HG03135 (cell line): ENCODE data around the gene PYCR2.
"Not testable (repeated sequence)": the region's sequence is repeated elsewhere in the genome, so short reads cannot be mapped to it uniquely, and the experiment has no call there.

Experiments
- ATAC-seq: cut with Tn5 transposase; IDR thresholded peaks from one replicate; pipeline ENCODE4 v1.9.1; 2021; ENCODE audit warnings: mild to moderate bottlenecking, moderate library complexity; ENCODE audit not compliant: unreplicated experiment

The PYCR2 gene

DNA sequence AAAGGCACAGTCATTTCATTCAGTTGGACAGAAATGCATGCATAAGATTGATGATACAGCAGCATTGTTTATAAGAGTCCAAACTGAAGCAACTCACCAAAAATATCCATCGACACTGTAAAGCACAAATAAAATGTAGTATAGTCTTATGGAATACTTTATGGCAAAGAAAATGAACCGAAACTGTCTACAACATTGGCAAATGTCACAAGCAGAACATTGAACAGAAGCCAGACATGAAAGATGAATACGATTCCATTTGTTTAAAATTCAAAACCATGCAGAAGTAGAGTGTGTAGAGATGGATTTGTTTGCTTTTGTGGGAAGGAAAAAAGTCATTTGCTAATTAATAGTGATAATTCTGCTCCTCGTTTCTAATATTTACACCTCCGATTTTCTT, 27.6 kb downstream of the PYCR2 start:
- no peak for ATAC-seq

DNA sequence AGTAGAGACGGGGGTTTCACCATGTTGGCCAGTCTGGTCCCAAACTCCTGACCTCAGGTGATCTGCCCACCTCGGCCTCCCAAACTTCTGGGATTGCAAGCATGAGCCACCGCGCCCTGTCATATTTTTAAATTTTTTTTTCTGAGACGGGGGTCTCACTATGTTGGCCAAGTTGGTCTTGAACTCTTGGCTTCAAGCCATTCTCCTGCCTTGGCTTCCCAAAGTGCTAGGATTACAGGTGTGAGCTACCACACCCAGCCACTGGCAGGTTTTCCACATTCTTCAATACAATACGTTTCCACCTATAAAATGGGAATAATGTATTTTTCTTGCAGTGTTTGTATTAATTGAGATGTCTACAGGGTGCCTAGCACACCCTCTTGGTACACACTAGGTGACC, 31.7 kb downstream of the PYCR2 start:
- no peak for ATAC-seq

DNA sequence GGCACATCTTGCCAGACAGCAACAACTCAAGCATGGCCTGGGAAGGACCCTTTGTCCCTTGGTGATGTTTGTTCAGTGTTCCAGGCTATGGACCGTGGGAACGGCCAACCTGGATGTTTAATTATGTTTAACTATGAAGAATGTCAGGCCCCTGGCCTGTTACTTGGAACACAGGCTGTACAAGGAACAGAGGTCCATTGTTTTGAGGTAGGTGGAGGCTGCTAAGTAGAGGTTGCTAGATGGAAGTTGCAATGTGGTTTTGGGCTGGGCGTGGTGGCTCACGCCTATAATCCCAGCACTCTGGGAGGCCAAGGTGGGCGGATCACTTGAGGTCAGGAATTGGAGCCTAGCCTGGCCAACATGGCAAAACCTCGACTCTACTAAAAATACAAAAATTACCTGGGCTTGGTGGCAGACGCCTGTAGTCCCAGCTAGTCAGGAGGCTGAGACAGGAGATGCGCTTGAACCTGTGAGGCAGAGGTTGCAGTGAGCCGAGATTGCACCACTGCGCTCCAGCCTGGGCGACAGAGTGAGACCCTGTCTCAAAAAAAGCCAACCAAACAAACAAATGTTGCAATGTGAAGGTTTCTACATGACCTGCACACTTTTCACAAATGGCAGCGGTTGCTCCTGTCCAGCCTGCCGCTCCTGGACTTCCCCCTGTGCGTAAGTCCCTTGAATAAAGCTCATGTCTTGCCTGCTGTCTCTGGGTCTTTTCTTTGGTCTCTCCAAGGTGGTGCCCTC, 32.6 kb downstream of the PYCR2 start:
- no peak for ATAC-seq

DNA sequence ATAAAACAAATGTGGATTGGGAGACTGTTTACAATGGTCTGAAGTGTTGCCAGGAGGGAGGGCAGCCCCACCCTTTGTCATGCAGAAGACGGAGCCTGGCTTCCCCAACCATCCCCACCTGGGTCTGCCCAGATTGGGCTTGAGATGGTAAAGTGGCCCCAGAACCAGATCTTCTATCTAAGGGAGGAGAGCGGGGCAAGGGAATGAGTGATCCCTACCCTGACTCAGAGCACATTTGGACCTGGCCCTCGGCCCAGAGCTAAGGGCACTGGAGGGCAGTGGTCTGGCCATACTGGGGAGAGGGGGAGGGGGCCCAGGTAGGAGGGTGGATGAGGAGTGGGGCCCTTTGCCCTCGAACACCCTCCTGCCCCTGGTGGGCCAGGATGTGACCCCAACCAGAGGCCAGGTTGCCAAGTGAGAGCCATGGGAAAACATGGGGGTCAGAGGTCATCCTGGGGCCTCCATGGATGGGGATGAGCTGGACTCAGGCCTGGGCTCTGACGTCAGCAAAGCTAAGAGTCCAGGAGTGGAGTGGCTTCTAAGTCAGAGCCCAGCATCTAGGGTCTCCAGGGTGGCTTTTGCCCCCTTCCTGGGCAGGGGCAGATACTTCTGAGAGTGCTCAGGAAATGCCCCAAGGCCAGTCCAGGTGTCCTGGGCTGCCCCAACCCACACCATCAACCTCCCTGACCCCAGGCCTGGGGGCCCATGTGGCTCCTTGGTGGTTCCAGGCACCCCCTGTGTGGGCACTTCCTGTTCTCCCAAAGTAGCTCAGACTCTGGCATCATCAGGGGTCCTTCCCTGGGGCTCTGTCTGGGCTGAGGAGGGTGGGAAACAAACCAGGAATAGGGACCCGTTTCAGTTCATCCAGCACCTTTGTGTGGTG, 33.5 kb downstream of the PYCR2 start:
- no peak for ATAC-seq

DNA sequence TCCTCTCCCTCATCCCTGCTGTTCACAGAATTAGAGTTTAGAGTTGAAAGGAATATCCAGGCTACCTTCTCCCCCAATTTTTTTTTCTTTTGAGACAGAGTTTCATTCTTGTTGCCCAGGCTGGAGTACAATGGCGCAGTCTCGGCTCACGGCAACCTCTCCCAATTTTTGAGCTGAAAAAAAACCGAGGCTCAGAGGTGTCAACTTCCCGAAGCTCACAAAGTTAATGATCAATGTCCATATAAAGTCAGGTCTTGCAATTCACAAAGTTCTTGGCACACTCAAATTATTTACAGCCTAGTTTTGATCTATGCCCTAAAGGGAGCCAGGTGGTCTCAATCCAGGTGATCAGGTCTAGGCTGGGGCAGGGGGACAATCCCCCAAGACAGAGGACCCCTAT, 34.3 kb downstream of the PYCR2 start:
- ATAC-seq: no peak

DNA sequence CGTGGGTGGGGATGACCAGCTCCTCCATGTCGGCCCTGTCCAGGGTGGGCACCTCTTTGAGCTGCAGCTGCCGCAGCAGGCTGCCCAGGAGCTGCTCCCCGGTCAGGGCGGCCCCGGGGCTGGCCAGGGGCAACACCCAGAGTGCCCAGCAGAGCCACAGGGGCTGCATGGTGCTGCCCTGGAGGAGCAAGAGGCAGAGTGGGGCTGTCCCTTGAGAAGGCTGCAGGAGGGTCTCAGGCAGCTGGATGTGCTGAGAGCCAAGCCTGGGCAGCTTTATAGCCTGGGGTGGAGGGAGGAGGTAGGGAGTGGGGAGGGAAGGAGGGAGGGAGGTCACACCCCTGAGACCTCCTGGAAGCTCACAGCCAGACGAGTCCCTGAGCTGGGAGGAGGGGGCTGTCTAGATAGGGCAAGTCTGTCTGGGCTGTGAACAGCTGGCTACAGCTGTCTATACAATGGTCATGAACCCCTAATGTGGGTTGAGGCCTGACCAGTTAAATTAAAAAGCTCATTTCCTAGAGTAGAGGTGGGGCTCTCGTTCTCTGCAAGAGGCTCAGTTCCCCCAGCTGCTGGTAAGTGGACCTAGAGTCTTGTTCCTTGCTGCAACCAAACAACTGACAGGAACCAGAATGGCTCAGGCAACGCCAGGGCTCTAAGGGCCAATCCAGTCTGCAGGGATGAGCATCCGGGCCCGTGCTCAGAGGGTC, 35.0 kb downstream of the PYCR2 start, which contains the start of gene LEFTY1:
Gene LEFTY1 (minus strand): TSS at position 249 of the 704 bp plus-strand sequence. CDS start 80 bp downstream, at position 169.
- ATAC-seq: no peak

DNA sequence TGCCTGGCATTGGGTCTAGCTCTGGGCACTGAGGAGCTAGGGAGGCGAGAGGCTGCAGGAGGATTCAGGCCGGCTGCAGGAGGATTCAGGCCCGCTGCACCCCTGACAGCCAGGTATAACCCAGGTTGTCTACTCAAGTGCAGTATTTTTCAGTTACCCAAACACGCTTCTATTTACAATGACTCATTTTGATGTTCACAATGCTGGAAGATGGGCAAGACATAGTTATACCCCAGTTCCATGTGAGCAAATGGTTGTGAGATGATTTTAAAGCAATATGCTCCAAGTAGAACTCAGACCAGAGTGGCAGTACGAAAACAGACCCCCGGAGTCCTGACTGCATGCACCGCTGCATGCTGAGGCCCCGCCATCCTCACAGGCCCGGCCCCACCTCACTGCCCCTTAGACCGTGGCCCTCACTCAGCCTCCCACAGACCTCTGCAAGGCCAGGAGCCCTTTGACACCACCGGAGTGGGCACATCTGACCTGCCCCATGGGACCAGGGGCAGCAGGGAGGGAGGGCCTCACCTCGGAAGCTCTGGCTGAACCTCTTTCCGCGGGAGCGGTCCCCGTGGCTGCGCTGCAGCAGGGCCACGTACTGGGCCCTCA, 35.7 kb downstream of the PYCR2 start:
- no peak for ATAC-seq

DNA sequence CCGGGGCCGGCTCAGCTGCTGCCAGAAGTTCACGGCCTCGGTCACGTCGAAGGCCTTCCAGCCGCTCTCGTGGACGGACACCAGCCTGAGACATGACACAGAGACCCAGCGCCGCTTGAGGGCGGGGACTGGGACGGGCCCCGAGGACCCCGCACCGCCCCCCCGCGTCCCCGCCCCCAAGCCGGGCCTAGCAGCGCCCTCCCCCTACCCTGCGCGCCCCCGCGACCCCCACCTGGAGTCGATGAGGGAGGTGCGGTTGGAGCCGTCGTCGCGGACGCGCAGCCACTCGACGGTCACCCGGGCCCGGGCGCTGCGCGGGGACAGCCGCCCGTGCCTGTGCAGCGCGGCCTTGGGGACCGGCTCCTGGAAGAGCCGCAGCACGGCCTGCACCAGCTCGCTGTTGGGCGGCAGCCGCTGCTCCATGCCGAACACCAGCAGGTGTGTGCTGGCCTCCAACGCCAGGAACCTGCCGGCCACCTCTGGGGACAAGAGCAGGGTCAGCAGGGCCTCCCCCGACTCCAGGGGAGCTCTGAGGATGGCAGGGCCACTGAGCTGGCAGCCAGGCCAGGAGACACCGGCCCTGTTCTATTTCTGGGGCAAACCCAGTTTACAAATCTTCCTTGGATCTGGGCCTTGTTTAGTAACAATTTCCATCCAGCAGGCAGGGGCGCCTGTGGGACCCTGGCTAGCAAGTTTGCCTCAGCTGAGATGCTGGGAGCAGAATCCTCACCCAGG, 36.3 kb downstream of the PYCR2 start:
- not testable (repeated sequence) for ATAC-seq

DNA sequence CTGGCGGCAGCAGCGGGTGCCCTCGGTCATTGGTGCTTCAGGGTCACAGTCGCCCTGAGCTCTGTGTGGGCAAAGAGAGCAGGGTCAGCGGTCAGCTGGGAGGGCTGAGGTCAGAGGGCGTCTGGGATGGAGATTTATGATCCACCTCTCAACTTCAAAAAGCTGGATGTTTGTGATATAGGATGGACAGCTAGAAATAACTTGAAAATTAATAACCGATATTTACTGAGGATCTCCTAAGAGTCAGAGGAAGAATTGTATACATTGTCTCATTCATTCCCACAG, 37.1 kb downstream of the PYCR2 start:
- ATAC-seq: no peak

DNA sequence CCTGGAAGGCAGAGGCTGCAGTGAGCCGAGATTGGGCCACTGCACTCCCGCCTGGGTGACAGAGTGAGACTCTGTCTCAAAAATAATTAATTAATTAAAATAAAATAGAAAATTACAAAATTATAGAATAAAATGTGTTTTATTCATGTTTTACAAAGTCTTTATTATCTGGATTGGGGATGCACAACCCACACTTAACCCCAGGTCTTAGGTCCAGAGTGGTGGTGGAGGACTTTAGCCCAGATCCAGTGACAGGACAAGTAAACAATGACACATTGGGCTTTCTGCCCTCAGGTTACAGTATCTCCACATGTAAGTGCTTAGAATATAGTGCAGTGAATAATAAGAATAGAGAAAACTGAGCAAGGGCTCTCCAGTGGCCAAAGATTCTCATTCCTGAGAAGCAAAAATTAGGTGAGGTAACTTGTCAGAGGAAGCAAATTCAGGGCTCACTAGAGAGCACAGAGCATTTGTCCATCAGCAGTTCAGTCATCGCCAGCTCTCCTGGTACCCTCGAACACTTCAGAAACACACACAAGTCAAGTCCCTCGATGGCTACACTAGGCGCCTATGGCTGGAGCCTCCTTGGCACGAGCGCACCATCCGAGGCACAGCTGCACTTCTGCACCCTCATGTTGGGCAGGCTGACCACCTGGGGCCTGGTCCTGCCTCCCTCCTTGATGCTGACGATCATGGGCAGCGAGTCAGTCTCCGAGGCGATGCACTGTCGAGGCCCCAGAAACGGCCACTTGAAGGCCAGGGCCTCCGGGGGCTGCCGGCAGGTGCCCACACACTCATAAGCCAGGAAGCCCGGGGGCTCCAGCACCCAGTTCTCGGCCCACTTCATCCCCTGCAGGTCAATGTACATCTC, 37.7 kb downstream of the PYCR2 start:
- ATAC-seq: no peak

DNA sequence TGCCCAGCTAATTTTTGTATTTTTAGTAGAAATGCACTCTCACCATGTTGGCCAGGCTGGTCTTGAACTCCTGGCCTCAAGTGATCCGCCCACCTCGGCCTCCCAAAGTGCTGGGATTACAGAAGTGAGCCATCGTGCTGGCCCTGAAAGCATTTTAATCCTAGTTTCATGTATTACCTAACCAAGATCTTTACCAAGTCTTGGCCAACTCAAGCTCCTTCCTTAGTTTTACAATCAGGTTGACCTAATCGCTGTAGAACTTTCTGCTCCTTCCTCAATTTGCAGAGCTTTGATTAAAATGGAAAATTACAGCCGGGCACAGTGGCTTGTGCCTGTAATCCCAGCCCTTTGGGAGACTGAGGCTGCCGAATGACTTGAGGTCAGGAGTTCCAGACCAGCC, 38.7 kb downstream of the PYCR2 start:
- no peak for ATAC-seq

DNA sequence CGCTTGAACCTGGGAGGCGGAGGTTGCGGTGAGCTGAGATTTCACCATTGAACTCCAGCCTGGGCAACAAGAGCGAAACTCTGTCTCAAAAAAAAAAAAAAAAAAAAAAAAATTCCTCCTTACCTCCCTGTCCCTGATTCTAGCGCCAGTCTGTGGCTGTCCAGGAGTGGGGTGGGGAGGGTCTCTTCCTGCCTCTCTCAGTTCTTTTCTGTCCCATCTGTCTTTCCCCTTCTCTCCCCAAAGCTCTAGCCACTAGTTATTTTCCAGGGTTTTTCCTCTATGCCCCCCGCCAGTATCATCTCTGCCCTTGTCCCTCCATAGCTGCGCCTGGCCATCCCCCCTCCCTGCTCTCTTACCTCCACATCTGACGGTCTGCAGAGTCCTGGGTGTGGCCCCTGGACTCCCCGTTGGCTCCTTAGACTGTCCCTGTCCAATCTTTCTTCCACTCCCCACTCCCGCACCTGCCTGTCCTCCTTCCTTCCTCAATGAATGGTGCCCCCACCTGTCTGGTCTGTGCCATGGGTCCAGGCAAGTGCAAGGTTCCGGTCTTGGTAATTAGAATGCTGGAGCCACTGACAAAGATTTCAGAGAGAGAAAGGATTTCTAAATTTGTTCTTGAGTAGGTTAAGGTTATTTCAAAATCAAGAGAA, 40.3 kb downstream of the PYCR2 start:
- no peak for ATAC-seq

DNA sequence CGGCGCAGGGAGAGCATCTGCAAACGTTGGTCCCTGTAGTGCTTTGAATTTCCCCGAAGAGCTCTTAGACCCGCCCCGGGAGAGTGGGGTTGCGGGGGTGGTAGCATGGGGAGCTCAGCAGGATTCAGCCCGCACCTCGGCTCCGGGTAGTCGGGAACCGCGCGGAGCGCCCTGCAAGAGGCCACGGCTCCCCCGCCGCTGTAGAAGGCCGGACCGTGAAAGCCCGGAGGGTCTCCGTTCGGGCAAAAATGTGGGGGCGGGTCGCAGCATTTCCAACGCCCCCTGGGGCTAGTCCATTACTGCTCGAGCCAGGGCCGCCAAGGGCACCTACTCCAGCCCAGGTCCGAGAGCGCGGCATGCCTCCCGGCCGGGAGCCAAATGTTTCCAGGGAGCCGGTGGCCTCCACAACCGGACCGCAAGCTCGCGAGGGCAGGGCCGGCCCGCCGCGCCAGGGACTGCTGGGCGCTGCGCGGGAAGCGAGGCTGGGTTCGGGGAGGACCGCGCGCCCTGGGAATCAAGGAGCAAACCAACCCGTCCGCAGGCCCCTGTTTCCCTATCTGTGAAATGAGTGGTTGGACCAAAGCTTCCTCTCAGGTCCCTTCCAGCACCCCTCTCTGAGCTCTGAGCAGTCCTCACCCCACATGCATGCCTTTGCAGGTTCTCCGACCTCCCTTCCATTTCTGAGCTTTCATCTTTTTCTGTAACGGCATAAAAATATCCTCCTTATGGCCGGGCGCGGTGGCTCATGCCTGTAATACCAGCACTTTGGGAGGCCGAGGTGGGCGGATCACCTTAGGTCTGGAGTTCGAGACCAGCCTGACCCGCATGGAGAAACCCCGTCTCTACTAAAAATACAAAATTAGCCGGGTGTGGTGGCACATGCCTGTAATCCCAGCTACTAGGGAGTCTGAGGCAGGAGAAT, 41.1 kb downstream of the PYCR2 start:
- peak; percentile 27 for ATAC-seq

DNA sequence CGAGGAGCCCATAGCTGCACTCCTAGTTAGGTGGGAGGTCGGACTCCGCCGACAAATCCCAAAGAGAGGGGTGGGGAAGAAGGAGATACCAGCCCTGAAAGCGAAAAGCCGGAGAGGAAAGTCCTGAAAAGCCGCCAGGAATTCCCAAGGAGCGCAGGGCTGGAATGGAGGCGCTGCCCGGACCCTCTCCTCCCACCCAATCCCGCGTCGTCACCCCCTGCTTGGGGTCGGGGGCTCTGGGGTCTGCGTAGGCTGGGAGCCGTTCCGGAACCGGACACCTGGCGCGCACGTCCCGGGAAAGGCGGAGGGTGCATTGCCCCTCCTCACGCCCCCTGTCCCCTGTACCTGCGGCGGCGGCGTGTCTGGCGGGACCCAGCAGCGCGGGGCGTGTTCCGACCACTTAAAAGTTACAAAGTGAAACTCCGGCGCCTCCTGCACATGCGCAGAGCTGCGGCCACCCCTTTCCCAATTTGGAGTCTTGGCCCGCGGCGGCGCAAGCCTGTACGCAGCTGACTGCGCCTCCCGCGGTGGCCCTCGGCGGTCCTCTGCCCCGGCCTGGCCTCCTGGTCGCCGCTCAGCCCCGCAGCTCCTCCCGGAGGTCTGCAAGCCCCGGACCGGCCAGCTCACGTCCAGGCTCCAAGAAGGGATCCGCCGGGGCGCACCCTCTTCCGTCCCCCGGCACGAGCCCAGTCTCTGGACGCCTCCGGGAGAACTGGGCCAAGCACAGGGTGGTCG, 41.9 kb downstream of the PYCR2 start, which contains the start of gene TMEM63A:
Gene TMEM63A (minus strand): TSS at position 422 of the 735 bp plus-strand sequence. CDS start 4,800 bp downstream, outside the sequence.
- ATAC-seq: peak; percentile 71

DNA sequence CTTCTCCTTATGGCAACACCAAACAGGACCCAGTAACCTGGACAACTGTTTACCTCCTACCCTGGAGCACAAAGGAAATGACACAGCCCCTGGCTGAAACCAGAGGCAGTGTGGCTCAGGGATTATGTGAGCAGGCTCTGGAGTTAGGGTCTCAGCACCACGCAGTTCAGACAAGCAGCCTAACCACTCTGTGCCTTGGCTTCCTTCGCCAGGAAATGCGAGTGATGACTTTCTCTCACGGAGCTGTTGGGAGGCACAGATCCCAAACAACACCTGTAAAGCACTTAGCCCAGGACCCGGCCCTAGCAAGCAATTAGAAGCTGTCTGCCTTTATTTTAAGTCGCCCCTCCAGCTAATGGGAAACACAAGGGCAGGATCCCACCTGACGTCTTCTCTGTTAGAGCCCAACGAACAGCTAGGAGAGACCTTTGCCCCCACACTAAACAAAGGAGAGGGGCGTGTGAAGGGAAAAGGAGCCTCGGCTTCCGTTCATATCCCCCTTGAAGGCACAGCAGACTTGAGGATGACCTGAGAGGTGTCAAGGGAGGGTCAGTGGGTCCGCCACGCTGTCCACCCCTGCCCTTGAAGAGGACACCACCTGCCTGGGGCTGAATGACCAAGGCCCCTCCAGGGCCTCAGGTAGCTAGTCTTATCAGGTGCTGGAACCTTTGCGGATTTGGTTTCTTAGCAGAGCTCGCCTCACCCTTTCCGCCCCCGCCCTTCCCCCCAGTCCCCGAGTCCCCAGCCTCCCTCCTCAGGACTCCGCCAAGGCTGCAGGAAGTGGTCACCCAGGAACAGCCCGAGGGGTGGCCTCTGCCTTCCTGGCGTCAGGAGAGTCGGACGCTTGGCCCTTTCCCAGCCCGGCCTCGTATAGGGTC, 42.7 kb downstream of the PYCR2 start:
- ATAC-seq: peak; percentile 6

DNA sequence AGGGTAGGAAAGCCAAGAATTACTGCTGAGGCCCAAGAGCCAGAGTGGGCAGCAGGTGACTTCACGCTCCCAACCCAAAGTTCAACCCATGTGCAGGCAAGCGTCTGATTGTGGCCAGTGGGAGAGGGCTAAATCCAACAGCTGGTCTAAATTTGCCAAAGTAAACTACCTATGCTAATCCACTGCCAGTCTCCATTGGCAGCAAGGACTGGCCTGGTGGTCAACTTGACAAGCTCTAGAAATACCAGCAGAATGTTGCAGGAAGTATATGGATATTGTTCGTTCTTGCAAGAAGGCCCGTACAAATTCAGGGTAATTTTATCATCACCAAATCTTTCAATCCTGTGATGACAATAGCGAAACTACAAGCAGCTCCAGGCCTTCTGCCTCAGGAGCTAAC, 43.4 kb downstream of the PYCR2 start:
- ATAC-seq: no peak
